Measurements from ENCODE around the gene FAAP100.
A peak's percentile ranks its signal among the peaks of the same experiment; 100 is the strongest.

The FAAP100 gene

GRCh38 chr17:81553616-81554181 is 1.5 kb upstream of the FAAP100 start:
- DNase-seq, result peak in 1 of 56 donors; percentile 38

- peak in 40 of 56 donors; percentile 22 to 76 (median 54) for DNase-seq
These were observed 964 bp upstream of the FAAP100 start for GRCh38 chr17:81553018-81553615.

GRCh38 chr17:81551458-81552243 is 502 bp downstream of the FAAP100 start:
- peak in 2 of 56 donors; percentile 43 to 57 for DNase-seq

GRCh38 chr17:81550830-81551457 is 1.2 kb downstream of the FAAP100 start:
- DNase-seq, result no peak

- no peak for DNase-seq
These were observed 1.9 kb downstream of the FAAP100 start for GRCh38 chr17:81550285-81550684.

- no peak for DNase-seq
These were observed 2.3 kb downstream of the FAAP100 start for GRCh38 chr17:81549826-81550225.

GRCh38 chr17:81549031-81549557 is 3.1 kb downstream of the FAAP100 start:
- no peak for DNase-seq

- DNase-seq, result no peak
These were observed 4.6 kb downstream of the FAAP100 start for GRCh38 chr17:81547614-81547982.

GRCh38 chr17:81546906-81547613 is 5.1 kb downstream of the FAAP100 start:
- DNase-seq, result no peak

- DNase-seq, result no peak
These were observed 6.8 kb downstream of the FAAP100 start for GRCh38 chr17:81545160-81545949.

- DNase-seq, result no peak
These were observed 7.7 kb downstream of the FAAP100 start for GRCh38 chr17:81544281-81544974.

GRCh38 chr17:81543756-81544155 is 8.4 kb downstream of the FAAP100 start:
- no peak for DNase-seq

- DNase-seq, result no peak
These were observed 8.8 kb downstream of the FAAP100 start for GRCh38 chr17:81543339-81543675.

GRCh38 chr17:81542431-81543338 is 9.5 kb downstream of the FAAP100 start:
- no peak for DNase-seq

GRCh38 chr17:81541123-81541522 is 11.0 kb downstream of the FAAP100 start:
- DNase-seq, result no peak

GRCh38 chr17:81540676-81541027 is 11.5 kb downstream of the FAAP100 start:
- no peak for DNase-seq

- DNase-seq, result no peak
These were observed 12.0 kb downstream of the FAAP100 start for GRCh38 chr17:81539961-81540675.

GRCh38 chr17:81539571-81539900 is 12.6 kb downstream of the FAAP100 start:
- no peak for DNase-seq
